Lower leg skin (tissue), 4 donors: ENCODE data around the gene FOXD1. TPM values are rescaled to one million over a fixed set of nuclear protein-coding genes. Genes with fewer than 3 reads are reported as not detected.
"Not testable (repeated sequence)": the region's sequence is repeated elsewhere in the genome, so short reads cannot be mapped to it uniquely, and the experiment has no call there.

Source experiments
- DNase-seq, 2 donors: peaks; one replicate each; pipeline ENCODE4 v3.0.0-alpha.2; 2019; ENCODE audit warnings: low spot score in 2 of 2
- H3K4me3 ChIP-seq: fragments of 200-600 bp; sonication (generic); 2 replicates; pipeline ENCODE4 v1.5.1; 2017; ENCODE audit warnings: mild to moderate bottlenecking, low read depth; ENCODE audit not compliant: poor library complexity, severe bottlenecking
- POLR2A ChIP-seq, 2 donors: fragments of 450-650 bp; IDR thresholded peaks; one replicate each; pipeline ENCODE4 v1.6.1; 2016 to 2017; ENCODE audit warnings: antibody characterized with exemption in 2 of 2, mild to moderate bottlenecking in 1 of 2, moderate library complexity in 1 of 2
- WGBS, 2 donors: methylation state at CpG; one replicate each; pipeline ENCODE4 v1.1.5; 2018; 5-methylcytosine and 5-hydroxymethylcytosine counted together
- intact Hi-C: fragments of 100-400 bp; cut with DNase I; formaldehyde crosslinking; loops from one replicate; pipeline ENCODE4 v1.15.0; 2023; ENCODE audit warnings: low total_unique reads
- total RNA-seq, 4 donors: library from RNA; depleted of rRNA; stranded (reverse); fragments of >200 nt; gene quantifications; one replicate each; pipeline ENCODE4 v1.1.0, GENCODE V29; 2016
- TF ChIP-seq, protein P1 (sequence below), 3 donors: fragments of 450-650 bp; IDR thresholded peaks; one replicate each; pipeline ENCODE4 v1.5.1; 2016; ENCODE audit warnings: antibody characterized with exemption in 3 of 3, mild to moderate bottlenecking in 3 of 3, moderate library complexity in 2 of 3

Gene FOXD1
- total RNA-seq, 4 donors from 2014 or later, result 0.63 to 2.2 (median 1.8) TPM

DNA sequence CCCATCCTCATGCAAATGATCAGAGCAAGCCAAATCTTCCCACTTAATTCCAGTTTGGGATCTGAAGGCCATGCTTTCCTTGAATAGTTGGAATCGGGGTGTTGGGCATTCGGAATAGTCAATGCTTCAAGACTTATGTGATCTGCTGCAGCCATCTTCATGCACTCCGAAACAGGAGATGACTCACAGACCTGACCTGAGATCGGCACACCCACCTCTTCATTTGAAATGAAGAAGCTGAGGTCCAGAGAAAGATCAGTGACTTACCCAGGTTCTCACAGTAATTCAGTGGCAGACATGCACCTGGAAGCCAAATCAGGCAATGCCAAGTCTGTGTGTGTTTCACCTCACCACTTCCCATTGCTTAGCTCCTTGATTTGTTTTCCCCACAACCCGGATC, 33.0 kb downstream of the FOXD1 start:
- intact Hi-C loops, result no loop called here
- no peak for DNase-seq
- WGBS, 2 donors, result 67 to 71% methylated on average over 5 of the region's 5 CpGs
- H3K4me3 ChIP-seq, result no peak overlapping the region
- TF ChIP-seq POLR2A (IDR thresholded peaks at IDR 0.05), result no peak
- TF ChIP-seq, protein P1, sequence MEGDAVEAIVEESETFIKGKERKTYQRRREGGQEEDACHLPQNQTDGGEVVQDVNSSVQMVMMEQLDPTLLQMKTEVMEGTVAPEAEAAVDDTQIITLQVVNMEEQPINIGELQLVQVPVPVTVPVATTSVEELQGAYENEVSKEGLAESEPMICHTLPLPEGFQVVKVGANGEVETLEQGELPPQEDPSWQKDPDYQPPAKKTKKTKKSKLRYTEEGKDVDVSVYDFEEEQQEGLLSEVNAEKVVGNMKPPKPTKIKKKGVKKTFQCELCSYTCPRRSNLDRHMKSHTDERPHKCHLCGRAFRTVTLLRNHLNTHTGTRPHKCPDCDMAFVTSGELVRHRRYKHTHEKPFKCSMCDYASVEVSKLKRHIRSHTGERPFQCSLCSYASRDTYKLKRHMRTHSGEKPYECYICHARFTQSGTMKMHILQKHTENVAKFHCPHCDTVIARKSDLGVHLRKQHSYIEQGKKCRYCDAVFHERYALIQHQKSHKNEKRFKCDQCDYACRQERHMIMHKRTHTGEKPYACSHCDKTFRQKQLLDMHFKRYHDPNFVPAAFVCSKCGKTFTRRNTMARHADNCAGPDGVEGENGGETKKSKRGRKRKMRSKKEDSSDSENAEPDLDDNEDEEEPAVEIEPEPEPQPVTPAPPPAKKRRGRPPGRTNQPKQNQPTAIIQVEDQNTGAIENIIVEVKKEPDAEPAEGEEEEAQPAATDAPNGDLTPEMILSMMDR (IDR thresholded peaks at IDR 0.05), result no peak

DNA sequence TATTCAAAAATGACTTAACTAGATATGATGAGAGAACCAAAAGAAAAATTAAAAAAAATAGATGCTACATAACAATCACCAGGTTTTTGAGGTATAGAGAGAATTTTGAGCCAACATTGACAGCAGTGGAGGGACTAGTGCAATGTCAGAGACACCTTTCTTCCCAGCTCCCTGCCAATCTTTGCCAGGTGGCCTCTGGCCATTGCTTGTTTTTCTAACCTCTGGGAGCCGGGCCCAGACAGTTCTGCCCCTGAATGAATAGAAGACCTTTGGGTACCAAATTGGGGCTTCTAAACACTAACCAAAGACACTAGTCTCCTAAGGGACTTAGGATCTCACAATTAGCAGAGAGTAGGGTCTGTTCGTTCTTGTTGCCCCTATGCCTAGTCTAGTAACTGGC, 33.4 kb downstream of the FOXD1 start:
- no peak for TF ChIP-seq POLR2A (IDR thresholded peaks at IDR 0.05)
- TF ChIP-seq, protein P1 (IDR thresholded peaks at IDR 0.05), result no peak
- no peak for DNase-seq
- no peak overlapping the region for H3K4me3 ChIP-seq
- WGBS, 2 donors, result 84 to 87% methylated on average over 2 of the region's 2 CpGs
- intact Hi-C loops, result no loop called here

DNA sequence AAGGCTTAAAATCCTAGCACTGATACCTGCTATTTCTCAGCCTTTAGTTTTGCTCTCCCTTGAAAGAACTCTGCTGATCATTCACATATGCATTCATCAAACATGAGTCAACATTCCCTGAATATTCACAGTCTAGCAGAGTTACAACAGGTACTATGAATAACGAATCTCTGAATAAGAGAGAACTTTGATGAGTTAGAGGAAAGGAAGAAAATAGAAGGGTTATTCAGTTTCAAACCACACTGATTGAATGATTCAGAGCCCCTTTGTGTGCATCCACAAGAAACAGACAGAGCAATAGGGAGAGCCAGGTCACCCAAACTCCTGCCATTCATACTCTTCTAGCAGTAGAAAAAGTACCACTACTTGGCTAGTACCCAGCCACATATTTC, 36.0 kb downstream of the FOXD1 start:
- WGBS, 2 donors, result 74 to 75% methylated on average over 1 of the region's 1 CpG
- TF ChIP-seq POLR2A (IDR thresholded peaks at IDR 0.05), result no peak
- TF ChIP-seq, protein P1 (IDR thresholded peaks at IDR 0.05), result no peak
- DNase-seq, result no peak
- intact Hi-C loops, result no loop called here
- no peak overlapping the region for H3K4me3 ChIP-seq

DNA sequence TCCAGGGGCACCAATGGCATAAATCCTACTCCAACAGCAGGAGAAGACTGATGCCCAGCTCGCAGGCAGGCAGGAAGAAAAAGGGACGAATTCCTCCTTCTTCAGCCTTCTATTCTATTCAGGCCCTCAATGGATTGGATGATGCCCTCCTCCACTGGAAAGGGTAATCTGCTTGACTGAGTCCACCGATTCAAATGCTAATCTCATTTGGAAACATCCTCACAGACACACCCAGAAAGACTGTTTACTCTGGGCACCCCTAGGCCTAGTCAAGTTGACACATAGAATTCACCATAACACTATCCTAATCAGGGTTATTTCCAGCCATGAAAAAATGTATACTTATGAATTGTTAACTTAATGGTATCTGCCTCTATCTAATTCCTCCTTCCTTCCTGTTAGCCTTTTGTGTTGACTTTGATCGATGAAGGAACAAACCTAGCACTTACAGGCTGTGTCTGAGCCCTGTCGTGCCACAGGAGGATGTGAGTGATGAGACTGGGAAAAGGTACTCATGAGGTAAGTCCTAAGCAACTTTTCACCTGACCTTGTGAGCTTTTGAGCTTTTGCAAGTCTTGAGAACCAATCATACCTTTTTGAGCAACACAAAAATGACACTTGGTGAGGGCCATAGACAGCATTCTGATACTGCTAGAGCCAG, 36.5 kb downstream of the FOXD1 start:
- no peak overlapping the region for H3K4me3 ChIP-seq
- WGBS, 2 donors, result 62 to 64% methylated on average over 5 of the region's 5 CpGs
- TF ChIP-seq, protein P1 (IDR thresholded peaks at IDR 0.05), result no peak
- intact Hi-C loops, result no loop called here
- DNase-seq, result no peak

DNA sequence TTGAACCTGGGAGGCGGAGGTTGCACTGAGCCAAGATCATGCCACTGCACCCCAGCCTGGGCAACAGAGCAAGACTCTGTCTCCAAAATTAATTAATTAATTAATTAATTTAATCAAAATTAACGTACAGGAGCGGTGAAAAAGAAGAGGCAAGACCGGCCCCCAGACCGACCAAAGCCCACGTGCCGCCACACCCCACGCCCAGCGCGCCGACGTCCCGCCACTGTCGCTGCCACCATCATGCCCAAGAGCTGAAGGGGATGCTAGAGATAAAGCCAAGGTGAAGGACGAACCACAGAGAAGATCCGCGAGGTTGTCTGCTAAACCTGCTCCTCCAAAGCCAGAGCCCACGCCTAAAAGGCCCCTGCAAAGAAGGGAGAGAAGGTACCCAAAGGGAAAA, 38.6 kb downstream of the FOXD1 start:
- 89 to 90% methylated on average over 18 of the region's 18 CpGs for WGBS, 2 donors
- H3K4me3 ChIP-seq, DNase-seq, intact Hi-C loops: not testable (repeated sequence)

DNA sequence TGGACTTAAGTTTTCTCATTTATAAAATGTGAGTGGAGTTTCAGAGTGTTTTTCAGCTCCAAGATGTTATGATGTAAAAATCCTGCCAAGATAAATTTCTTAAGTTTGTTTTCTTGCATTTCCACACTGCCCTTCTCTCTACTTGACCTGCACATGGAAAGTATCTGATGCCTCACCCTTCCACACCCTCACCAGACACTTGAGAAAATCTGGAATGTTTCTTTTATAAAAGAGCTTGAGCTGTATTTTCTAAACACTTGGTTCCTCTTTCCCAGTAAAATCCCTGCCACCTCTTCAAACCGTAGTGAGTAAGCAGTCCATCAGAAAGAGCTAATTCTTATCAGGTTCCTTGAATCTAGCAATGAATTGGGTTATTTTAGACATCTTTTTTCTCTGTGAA, 42.9 kb downstream of the FOXD1 start:
- intact Hi-C loops, result no loop called here
- 21 to 50% methylated on average over 1 of the region's 1 CpG for WGBS, 2 donors
- no peak overlapping the region for H3K4me3 ChIP-seq
- TF ChIP-seq, protein P1 (IDR thresholded peaks at IDR 0.05), result no peak
- TF ChIP-seq POLR2A (IDR thresholded peaks at IDR 0.05), result no peak
- DNase-seq, result no peak
